HepG2 (cell line): ENCODE results near the gene NFIC. TPM values are rescaled to one million over a fixed set of nuclear protein-coding genes. Genes with fewer than 3 reads are reported as not detected.

Source experiments
- ARNT2 ChIP-seq: sonication (generic); formaldehyde crosslinking; IDR thresholded peaks from 2 replicates; pipeline ENCODE4 v1.8.0; 2022; ENCODE audit warnings: mild to moderate bottlenecking, low read depth, missing genetic modification reagents, moderate library complexity
- CEBPG ChIP-seq: IDR thresholded peaks from 2 replicates; pipeline ENCODE4 v1.6.1; 2016
- CHD4 ChIP-seq: fragments of 200-600 bp; sonication (generic); IDR thresholded peaks from 2 replicates; pipeline ENCODE4 v1.7.0; 2017; ENCODE audit warnings: mild to moderate bottlenecking, low read length, borderline replicate concordance
- HIC2 ChIP-seq: sonication (generic); formaldehyde crosslinking; IDR thresholded peaks from 2 replicates; pipeline ENCODE4 v1.9.0; 2022; ENCODE audit warnings: low read depth, missing genetic modification reagents
- IRX3 ChIP-seq: sonication (generic); formaldehyde crosslinking; IDR thresholded peaks from 2 replicates; pipeline ENCODE4 v1.8.1; 2023; ENCODE audit warnings: mild to moderate bottlenecking, low read depth, missing genetic modification reagents, borderline replicate concordance
- KDM4B ChIP-seq: sonication (generic); formaldehyde crosslinking; IDR thresholded peaks from 2 replicates; pipeline ENCODE4 v1.4.0; 2020; ENCODE audit warnings: missing genetic modification reagents
- LRRFIP1 ChIP-seq: sonication (generic); formaldehyde crosslinking; conservative IDR thresholded peaks from 2 replicates; pipeline ENCODE4 v1.4.0; 2020; ENCODE audit warnings: missing genetic modification reagents
- NFRKB ChIP-seq: fragments of 450-650 bp; IDR thresholded peaks from 2 replicates; pipeline ENCODE4 v1.6.1; 2017
- NR2F2 ChIP-seq: IDR thresholded peaks from 2 replicates; pipeline ENCODE4 v1.6.1; 2012; ENCODE audit warnings: low read depth, inconsistent platforms, borderline replicate concordance
- POGZ ChIP-seq: sonication (generic); formaldehyde crosslinking; IDR thresholded peaks from 2 replicates; pipeline ENCODE4 v1.4.0; 2020; ENCODE audit warnings: mild to moderate bottlenecking, missing genetic modification reagents
- RBFOX2 ChIP-seq: fragments of 200-400 bp; formaldehyde crosslinking; IDR thresholded peaks from 2 replicates; pipeline ENCODE4 v1.6.1; 2017; ENCODE audit warnings: low read depth, mild to moderate bottlenecking, low read length
- TEAD2 ChIP-seq: sonication (generic); formaldehyde crosslinking; IDR thresholded peaks from 2 replicates; pipeline ENCODE4 v1.9.0; 2021; ENCODE audit warnings: missing genetic modification reagents
- ZBTB43 ChIP-seq: sonication (generic); formaldehyde crosslinking; conservative IDR thresholded peaks from 2 replicates; pipeline ENCODE4 v1.4.0; 2020; ENCODE audit warnings: missing genetic modification reagents
- ZNF101 ChIP-seq: sonication (generic); formaldehyde crosslinking; IDR thresholded peaks from 2 replicates; pipeline ENCODE4 v1.4.0; 2020; ENCODE audit warnings: mild to moderate bottlenecking, low read depth, missing genetic modification reagents, borderline replicate concordance
- ZNF350 ChIP-seq: sonication (generic); formaldehyde crosslinking; IDR thresholded peaks from 2 replicates; pipeline ENCODE4 v1.4.0; 2020; ENCODE audit warnings: mild to moderate bottlenecking, low read depth, missing genetic modification reagents, borderline replicate concordance
- ZNF446 ChIP-seq: sonication (generic); formaldehyde crosslinking; IDR thresholded peaks from 2 replicates; pipeline ENCODE4 v1.5.0; 2020; ENCODE audit warnings: mild to moderate bottlenecking, missing genetic modification reagents
- ZNF670 ChIP-seq: sonication (generic); formaldehyde crosslinking; IDR thresholded peaks from 2 replicates; pipeline ENCODE4 v1.8.0; 2022; ENCODE audit warnings: mild to moderate bottlenecking, missing genetic modification reagents, borderline replicate concordance
- ZNF724P ChIP-seq: sonication (generic); formaldehyde crosslinking; IDR thresholded peaks from 2 replicates; pipeline ENCODE4 v1.8.0; 2022; ENCODE audit warnings: missing genetic modification reagents, borderline replicate concordance
- polyA plus RNA-seq, 8 experiments: library from polyadenylated mRNA; depleted of rRNA in 3 of 8; stranded (reverse) in 7 of 8; unstranded in 1 of 8; fragments of >200 nt; fragmentation: Illumina TruSeq in 4 of 8; extraction: Trizol in 4 of 8; gene quantifications; 2 replicates each; pipeline versions ENCODE4 v1.2.1 to v1.2.3, GENCODE V29; 2011 to 2016; ENCODE audit warnings: low read depth in 4 of 8, missing spikeins in 1 of 8, mixed read lengths in 1 of 8; ENCODE audit not compliant: insufficient read depth in 1 of 8
- total RNA-seq, 5 experiments: library from RNA; depleted of rRNA; stranded (reverse); fragments of >200 nt; fragmentation: Illumina TruSeq; extraction: Trizol; gene quantifications; 2 replicates each; pipeline ENCODE4 v1.2.3, GENCODE V29; 2016; ENCODE audit warnings: low read depth in 1 of 5
- TF ChIP-seq, protein P1 (sequence below): sonication (generic); formaldehyde crosslinking; IDR thresholded peaks from 2 replicates; pipeline ENCODE4 v1.4.0; 2020; ENCODE audit warnings: missing genetic modification reagents, borderline replicate concordance
- TF ChIP-seq, protein P2 (sequence below): sonication (generic); formaldehyde crosslinking; IDR thresholded peaks from 2 replicates; pipeline ENCODE4 v1.5.1; 2020; ENCODE audit warnings: missing genetic modification reagents, mild to moderate bottlenecking, borderline replicate concordance

NFIC gene
- total and polyA plus RNA-seq, 2 of the 13 experiments (the other 11 are each of a cell fraction or from before 2014, with no cell fraction given): 1.3 to 2.5 TPM

GRCh38 chr19:3360421-3361383 lies 5.7 kb upstream of the NFIC start (continued):
- no peak for TF ChIP-seq TEAD2 (CRISPR knock-in tag)
- no peak for TF ChIP-seq IRX3 (CRISPR knock-in tag)
- no peak for TF ChIP-seq NFRKB
- 0 out of 2 replicates have a peak, but pooled peaks have one; percentile 35 for TF ChIP-seq ARNT2 (CRISPR knock-in tag)
- TF ChIP-seq ZNF724P (CRISPR knock-in tag): no peak
- no peak for TF ChIP-seq KDM4B (CRISPR knock-in tag)
- no peak for TF ChIP-seq ZBTB43
- no peak for TF ChIP-seq CHD4
- TF ChIP-seq, protein P1, sequence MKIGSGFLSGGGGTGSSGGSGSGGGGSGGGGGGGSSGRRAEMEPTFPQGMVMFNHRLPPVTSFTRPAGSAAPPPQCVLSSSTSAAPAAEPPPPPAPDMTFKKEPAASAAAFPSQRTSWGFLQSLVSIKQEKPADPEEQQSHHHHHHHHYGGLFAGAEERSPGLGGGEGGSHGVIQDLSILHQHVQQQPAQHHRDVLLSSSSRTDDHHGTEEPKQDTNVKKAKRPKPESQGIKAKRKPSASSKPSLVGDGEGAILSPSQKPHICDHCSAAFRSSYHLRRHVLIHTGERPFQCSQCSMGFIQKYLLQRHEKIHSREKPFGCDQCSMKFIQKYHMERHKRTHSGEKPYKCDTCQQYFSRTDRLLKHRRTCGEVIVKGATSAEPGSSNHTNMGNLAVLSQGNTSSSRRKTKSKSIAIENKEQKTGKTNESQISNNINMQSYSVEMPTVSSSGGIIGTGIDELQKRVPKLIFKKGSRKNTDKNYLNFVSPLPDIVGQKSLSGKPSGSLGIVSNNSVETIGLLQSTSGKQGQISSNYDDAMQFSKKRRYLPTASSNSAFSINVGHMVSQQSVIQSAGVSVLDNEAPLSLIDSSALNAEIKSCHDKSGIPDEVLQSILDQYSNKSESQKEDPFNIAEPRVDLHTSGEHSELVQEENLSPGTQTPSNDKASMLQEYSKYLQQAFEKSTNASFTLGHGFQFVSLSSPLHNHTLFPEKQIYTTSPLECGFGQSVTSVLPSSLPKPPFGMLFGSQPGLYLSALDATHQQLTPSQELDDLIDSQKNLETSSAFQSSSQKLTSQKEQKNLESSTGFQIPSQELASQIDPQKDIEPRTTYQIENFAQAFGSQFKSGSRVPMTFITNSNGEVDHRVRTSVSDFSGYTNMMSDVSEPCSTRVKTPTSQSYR (CRISPR knock-in tag): no peak
- no peak for TF ChIP-seq ZNF101 (CRISPR knock-in tag)
- TF ChIP-seq ZNF670: no peak
- no peak for TF ChIP-seq POGZ (CRISPR knock-in tag)
- TF ChIP-seq, protein P2, sequence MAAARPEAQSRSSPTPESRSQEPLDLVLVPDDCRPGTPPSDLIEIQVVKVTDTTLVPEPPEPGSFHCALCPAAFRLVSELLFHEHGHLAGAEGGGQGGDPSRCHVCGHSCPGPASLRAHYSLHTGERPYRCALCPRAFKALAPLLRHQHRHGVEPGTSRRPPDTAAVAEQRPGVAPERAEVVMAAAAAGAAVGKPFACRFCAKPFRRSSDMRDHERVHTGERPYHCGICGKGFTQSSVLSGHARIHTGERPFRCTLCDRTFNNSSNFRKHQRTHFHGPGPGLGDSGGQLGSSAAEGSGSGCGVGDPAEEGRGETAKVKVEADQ (CRISPR knock-in tag): no peak
- TF ChIP-seq NR2F2: no peak
- TF ChIP-seq LRRFIP1 (CRISPR knock-in tag): no peak
- TF ChIP-seq RBFOX2: peak; percentile 77
- no peak for TF ChIP-seq HIC2 (CRISPR knock-in tag)
- TF ChIP-seq ZNF350 (CRISPR knock-in tag): no peak
- TF ChIP-seq CEBPG (CRISPR knock-in tag): no peak
- TF ChIP-seq ZNF446 (CRISPR knock-in tag): no peak
